Left ventricle myocardium inferior (tissue), 1 donor: ENCODE results near the gene NOL4L. TPM values are rescaled to one million over a fixed set of nuclear protein-coding genes. Genes with fewer than 3 reads are reported as not detected.

Source experiments
- DNase-seq: peaks from one replicate; pipeline ENCODE4 v3.0.0-alpha.2; 2020
- H3K27ac ChIP-seq: fragments of 200-600 bp; replicated peaks from 2 replicates; pipeline ENCODE4 v1.8.0; 2021
- H3K27me3 ChIP-seq: fragments of 200-600 bp; 2 replicates; pipeline ENCODE4 v1.8.0; 2021; ENCODE audit warnings: low read depth
- H3K36me3 ChIP-seq: fragments of 200-600 bp; 2 replicates; pipeline ENCODE4 v1.8.0; 2021
- H3K4me1 ChIP-seq: fragments of 200-600 bp; 2 replicates; pipeline ENCODE4 v1.8.0; 2021
- H3K4me3 ChIP-seq: fragments of 200-600 bp; 2 replicates; pipeline ENCODE4 v1.8.0; 2021; ENCODE audit warnings: mild to moderate bottlenecking, moderate library complexity
- H3K9me3 ChIP-seq: fragments of 200-600 bp; replicated peaks from 2 replicates; pipeline ENCODE4 v1.8.0; 2021
- CTCF ChIP-seq: fragments of 200-600 bp; IDR thresholded peaks from 2 replicates; pipeline ENCODE4 v1.8.0; 2021; ENCODE audit warnings: antibody characterized with exemption, mild to moderate bottlenecking, borderline replicate concordance
- intact Hi-C: fragments of 100-400 bp; cut with micrococcal nuclease; formaldehyde crosslinking; loops from one replicate; pipeline ENCODE4 v1.11.0; 2022
- total RNA-seq: library from RNA; stranded (reverse); fragmentation: NEBNext Ultra II Directional; extraction: Animal tissue kit (Norgen Biotek cat#: 25700); gene quantifications from one replicate; pipeline ENCODE4 v1.2.1, GENCODE V29; 2021
- donor health status: DM: no; HTN: yes; CAD: no; lungs with severe emphysema.

Gene NOL4L
- total RNA-seq, 1 donor from 2014 or later, result 5.6 TPM

DNA sequence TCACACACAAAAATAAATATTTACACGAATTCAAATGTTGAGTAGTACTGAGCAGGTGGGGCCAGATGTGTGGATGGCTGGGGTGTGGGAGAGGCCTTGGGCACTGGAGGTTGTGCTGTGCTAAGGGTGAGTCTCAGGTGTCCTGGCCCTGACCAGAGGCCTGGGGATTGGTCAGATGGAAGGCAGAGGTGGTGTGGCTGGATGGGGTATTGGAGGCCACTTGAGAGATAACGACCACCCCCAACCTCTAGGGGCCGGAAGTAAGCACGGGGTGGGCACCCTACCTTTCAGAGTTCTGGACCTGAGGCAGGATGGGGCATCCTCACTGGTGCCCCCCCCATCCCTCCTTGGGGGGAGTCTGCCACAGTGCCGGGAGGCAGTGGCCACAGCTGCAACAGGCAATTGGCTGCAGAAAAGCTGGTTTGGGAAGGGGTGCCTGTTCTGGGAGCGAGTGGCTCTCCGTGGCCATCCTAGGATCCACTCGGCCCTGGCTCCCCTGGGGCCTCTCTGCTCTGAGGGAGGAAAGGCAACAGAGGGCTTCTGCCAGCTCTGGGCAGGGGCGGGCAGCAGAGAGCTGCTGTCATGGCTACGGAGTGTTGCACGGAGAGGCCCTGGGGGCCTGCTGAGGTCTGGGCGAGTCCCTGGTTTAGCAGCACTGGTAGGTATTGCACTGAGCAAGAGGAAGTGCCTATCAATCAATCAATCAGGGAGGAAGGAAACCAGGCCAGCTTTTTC is 139.4 kb downstream of the NOL4L start:
- H3K4me3 ChIP-seq, result no peak overlapping the region
- H3K4me1 ChIP-seq, result peaks cover 54% of the 10 kb centered on the region
- TF ChIP-seq CTCF, result no peak
- H3K27me3 ChIP-seq, result no peaks in the 10 kb centered on the region
- intact Hi-C loops, result no loop called here
- DNase-seq, result no peak
- H3K36me3 ChIP-seq, result peaks cover 14% of the 10 kb centered on the region
- no peaks in the 10 kb centered on the region for H3K9me3 ChIP-seq
- peak overlapping the region; percentile 16 for H3K27ac ChIP-seq

GRCh38 chr20:32444474-32445220 is 140.5 kb downstream of the NOL4L start:
- TF ChIP-seq CTCF, result no peak
- H3K9me3 ChIP-seq, result no peaks in the 10 kb centered on the region
- intact Hi-C loops, result no loop called here
- peaks cover 43% of the 10 kb centered on the region for H3K4me1 ChIP-seq
- H3K36me3 ChIP-seq, result peaks cover 15% of the 10 kb centered on the region
- DNase-seq, result no peak
- no peaks in the 10 kb centered on the region for H3K27me3 ChIP-seq
- no peak overlapping the region for H3K4me3 ChIP-seq
- H3K27ac ChIP-seq, result no peak overlapping the region

- intact Hi-C loops, result no loop called here
- DNase-seq, result no peak
- no peak for TF ChIP-seq CTCF
- H3K27ac ChIP-seq, result no peak overlapping the region
- peaks cover 31% of the 10 kb centered on the region for H3K4me1 ChIP-seq
- no peaks in the 10 kb centered on the region for H3K27me3 ChIP-seq
- H3K4me3 ChIP-seq, result no peak overlapping the region
- no peaks in the 10 kb centered on the region for H3K9me3 ChIP-seq
- peaks cover 27% of the 10 kb centered on the region for H3K36me3 ChIP-seq
Measured at GRCh38 chr20:32443386-32443974, 141.7 kb downstream of the NOL4L start.

- H3K4me1 ChIP-seq, result peaks cover 25% of the 10 kb centered on the region
- H3K9me3 ChIP-seq, result no peaks in the 10 kb centered on the region
- DNase-seq, result no peak
- no peak overlapping the region for H3K4me3 ChIP-seq
- H3K36me3 ChIP-seq, result peaks cover 33% of the 10 kb centered on the region
- no peak for TF ChIP-seq CTCF
- H3K27ac ChIP-seq, result no peak overlapping the region
- H3K27me3 ChIP-seq, result no peaks in the 10 kb centered on the region
- intact Hi-C loops, result no loop called here
Measured at GRCh38 chr20:32442630-32443373, 142.3 kb downstream of the NOL4L start.

GRCh38 chr20:32441638-32442037 is 143.5 kb downstream of the NOL4L start:
- no peak for TF ChIP-seq CTCF
- intact Hi-C loops, result no loop called here
- Histone ChIP-seq H3K36me3 (peaks cover 42% of the 10 kb centered on the region), H3K27me3 (no peaks in the 10 kb centered on the region), H3K4me1 (peaks cover 13% of the 10 kb centered on the region), H3K4me3 (no peak overlapping the region), H3K9me3 (no peaks in the 10 kb centered on the region), H3K27ac (no peak overlapping the region)
- no peak for DNase-seq
